NCI-H226 (cell line): ENCODE results near the gene ZBTB49.
"Not testable (repeated sequence)": the region's sequence is repeated elsewhere in the genome, so short reads cannot be mapped to it uniquely, and the experiment has no call there.

Source experiments
- DNase-seq: peaks from one replicate; pipeline ENCODE4 v3.0.0-alpha.2; 2015

ZBTB49 gene

GRCh38 chr4:4327652-4328121 is 37.6 kb downstream of the ZBTB49 start:
- no peak for DNase-seq

DNA sequence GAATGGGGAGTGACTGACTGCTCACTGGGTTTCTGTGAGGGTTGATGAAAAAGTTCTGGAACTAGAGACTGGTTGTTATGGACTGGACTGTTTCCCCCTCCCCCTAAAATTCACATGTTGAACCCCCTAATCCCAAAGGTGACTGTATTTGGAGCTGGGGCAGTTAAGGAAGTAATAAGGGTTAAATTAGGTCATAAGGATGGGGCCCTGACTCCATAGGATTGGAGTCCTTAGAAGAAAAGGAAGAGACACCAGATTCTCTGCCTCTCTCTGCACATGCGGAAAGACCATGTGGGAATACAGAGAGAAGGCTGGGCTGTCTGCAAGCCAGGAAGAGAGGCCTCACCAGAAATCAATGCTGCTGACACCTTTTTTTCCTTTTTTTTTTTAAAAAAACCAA is 38.2 kb downstream of the ZBTB49 start:
- DNase-seq = no peak

DNA sequence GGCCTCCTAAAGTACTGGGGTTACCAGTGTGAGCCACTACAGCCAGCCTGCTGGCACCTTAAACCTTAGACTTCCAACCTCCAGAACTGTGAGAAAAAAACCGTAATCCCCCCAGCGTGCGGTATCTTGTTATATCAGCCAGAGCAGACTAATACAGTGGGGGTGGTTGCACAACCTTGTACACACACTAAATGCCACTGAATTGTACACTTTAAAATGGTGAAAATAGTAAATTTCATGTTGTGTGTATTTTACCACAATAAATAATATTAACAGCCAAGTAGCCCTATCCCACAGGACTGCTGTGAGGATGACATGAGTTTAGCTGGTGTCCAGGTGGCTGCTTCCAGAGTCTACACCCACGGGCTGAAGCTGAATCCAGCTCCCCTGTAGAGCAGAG is 38.8 kb downstream of the ZBTB49 start:
- no peak for DNase-seq

DNA sequence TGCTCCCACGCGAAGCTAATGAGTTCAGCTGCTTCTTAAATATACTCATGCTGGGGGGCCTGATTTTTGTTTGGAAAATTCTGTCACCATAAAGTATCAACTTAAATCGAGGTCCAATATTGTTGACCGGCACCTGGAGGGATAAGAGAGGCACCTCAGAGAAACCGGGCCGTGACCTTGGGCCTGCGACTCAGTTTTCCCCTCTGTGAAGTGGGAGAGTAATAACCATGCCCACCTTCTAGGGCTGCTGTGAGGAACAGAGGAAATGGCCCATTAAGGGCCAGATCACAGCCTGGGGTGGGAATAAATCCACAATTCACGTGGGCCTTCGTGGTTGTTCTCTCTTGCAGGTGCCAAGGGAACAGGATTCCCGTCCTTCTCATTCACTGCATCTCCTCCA is 39.4 kb downstream of the ZBTB49 start:
- DNase-seq = no peak

- DNase-seq = no peak
Measured at GRCh38 chr4:4330794-4331193, 40.7 kb downstream of the ZBTB49 start.

DNA sequence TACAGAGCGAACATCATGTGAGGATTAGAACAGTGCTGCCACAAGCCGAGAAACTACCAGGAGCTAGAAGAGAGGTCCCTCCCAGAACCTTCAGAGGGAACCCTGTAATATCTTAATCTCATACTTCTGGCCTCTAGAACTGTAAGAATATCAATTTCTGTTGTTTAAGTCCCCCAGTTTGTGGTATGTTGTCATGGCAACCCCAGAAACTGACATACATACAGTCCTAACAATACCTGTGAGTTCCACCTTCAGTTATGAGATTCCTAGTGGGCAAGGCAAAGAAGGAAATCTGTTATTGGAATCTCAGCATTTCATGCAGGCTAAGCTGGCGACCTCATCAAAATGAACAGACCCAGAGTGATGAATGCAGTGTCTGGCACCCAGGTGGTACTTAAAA is 42.5 kb downstream of the ZBTB49 start:
- peak; percentile 12 for DNase-seq

DNA sequence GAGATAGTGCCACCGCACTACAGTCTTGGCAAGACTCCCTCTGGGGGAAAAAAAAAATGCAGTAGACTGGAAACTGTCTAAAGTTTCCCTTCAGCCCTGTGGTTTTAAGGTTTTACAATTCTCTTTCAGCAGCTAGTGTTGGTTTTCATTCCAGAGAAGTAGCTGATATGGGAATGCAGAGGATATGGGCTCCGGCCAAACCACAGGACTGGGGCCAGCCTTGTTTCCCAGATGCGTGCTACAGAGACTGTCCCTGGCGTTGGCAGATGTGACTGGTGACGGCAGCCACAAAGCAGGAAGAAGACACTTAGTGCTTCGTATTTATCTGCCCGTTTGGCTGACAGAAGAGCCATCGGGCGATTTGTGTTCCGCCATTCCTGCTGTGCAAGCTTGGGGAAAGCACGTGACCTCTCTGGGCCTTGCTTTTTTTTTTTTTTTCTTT is 43.2 kb downstream of the ZBTB49 start:
- DNase-seq = peak; percentile 72

DNA sequence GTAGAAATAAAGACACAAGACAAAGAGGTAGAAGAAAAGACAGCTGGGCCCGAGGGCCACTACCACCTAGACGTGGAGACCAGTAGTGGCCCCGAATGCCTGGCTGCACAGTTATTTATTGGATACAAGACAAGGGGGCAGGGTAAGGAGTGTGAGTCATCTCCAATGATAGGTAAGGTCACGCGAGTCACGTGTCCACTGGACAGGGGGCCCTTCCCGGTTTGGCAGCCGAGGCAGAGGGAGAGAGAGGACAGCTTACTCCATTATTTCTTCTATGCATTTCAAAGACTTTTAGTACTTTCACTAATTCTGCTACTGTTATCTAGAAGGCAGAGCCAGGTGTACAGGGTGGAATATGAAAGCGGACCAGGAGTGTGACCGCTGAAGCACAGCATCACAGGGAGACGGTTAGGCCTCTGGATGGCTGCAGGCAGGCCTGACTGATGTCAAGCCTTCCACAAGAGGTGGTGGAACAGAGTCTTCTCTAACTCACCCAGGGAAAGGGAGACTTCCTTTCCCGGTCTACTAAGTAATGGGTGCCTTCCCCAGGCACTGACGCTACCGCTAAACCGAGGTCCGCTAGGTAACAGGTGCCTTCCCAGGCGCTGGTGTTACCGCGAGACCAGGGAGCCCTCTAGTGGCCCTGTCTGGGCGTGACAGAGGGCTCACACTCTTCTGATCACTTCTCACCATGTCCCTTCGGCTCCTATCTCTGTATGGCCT is 44.9 kb downstream of the ZBTB49 start:
- DNase-seq = peak; percentile 40

DNA sequence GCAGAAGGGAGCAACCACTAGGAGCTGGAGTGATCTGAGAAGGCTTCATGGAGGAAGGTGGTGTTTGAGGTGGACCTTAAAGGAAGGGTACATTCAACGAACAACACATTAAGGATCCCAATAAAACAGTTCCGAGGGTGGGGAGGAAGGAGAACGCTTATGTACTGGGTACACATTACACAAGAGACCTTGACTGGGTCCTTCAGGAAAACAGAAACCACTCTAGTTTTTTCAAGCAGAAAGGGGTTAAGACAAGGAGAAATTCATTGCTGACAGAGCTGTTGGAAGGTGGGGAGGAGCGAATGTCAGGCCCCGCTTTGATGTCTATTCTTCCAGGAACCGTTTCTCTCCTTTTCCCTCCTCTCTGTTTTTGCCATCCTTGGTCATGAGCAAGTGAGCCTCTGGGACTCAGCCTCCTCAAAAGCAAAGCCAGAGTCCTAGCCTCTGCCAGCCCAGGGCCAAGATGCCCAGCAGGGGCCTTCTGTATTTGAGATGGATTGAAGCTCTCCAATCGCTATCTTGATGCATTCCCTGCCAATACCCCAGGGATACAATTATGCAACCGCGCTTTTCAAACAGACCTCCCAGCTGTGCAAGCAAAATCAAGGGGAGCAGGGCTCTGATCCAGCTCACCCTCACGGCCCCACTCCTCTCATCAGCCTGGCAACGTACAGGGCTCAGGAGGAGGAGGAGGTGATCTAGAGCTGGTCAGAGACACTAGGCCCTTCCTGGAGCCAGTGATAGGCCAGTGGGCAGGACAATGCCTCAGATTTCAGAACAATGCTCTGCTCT is 48.4 kb downstream of the ZBTB49 start:
- DNase-seq = no peak

DNA sequence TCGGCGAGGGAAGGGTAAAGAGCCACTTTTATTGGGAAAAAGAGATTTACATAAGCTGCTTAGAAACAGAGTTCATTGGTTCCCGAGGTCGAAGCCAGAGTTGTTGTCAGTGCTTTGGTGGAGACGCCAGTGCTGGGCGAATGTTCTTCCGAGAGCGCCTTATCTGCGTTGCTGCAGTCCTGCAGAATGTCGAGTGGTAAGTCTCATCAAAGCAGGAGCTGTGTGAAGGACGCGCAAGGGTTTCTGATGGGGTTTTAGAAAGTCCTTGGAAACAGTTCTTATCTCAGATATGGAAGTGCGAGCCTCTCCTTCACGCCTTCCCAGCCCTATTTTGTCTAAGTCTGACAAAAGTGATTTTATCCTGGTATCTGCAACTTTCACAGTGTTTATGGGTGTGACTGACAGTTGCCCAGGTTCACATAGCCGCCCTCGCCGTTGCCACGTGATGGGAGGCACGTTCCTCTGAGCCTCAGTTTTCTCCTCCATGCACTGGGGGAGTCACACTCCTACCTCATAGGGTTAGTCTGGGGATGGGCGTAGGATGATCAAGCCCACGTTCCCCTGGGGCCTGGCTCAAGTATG is 49.5 kb downstream of the ZBTB49 start:
- DNase-seq = no peak

- no peak for DNase-seq
Measured at GRCh38 chr4:4341861-4342650, 52.0 kb downstream of the ZBTB49 start.

DNA sequence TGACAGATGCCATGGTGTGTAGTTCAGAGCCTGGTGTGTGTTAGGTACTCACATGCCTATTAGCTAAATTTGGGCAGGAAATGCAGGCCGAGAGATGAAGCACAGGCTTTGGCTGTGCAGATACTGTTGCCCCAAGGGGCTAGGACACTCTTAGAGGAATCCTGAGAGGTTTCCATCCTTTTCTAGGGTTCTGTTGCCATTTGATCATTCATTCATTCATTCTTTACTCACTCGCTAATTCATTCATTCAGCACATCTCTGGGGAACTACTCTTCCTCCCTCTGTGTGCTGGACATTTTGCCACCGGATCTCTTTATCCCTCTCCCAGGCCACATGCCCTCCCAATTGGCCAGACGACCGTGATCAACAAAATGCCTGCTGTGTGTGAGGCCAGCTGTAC is 53.0 kb downstream of the ZBTB49 start:
- no peak for DNase-seq

DNA sequence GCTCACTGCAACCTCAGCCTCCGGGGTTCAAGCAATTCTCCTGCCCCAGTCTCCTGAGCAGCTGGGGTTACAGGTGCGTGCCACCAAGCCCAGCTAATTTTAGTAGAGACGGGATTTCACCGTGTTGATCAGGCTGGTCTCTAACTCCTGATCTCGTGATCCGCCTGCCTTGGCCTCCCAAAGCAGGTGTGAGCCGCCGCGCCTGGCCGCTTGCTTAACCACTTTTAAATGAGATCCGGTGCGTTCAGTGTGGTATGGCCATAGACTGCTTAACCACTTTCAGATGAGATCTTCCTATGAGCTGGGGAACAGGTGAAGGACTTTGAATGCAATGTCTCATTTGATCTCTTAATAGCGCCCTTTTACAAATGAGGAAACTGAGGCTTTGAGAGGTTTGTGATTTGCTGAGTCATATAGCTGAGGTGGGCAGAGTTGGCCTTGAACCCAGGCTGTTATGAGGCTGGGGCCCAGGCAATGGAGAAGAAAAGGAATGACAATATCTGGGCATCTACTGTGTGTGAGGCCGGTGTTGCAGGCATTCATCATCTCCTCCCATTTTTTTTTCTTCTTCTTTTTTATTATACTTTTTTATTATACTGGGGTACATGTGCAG is 55.0 kb downstream of the ZBTB49 start:
- DNase-seq = no peak

- no peak for DNase-seq
Measured at GRCh38 chr4:4347585-4347984, 57.5 kb downstream of the ZBTB49 start.

- DNase-seq = not testable (repeated sequence)
Measured at GRCh38 chr4:4348585-4348984, 58.5 kb downstream of the ZBTB49 start.

DNA sequence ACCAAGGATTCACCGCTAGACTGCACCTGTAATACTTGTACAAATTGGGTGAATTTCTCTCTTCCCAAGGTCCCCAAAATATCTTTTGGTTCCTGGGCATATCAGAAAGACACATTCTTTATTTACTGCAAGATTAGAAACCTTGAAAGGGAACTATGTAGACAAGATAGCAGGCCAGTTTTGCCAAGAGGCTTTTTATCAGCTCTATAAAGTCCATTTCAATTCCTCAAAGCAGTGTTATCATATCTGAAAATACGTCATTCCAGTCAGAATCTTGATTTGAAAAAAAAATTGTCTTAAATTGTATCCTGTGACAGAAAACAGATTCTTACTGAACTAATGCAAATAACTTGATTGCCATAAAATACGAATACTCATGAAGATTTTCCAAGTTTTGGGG is 59.8 kb downstream of the ZBTB49 start:
- no peak for DNase-seq

- DNase-seq = no peak
Measured at GRCh38 chr4:4350909-4351308, 60.9 kb downstream of the ZBTB49 start.

- peak; percentile 55 for DNase-seq
Measured at GRCh38 chr4:4355302-4355701, 65.3 kb downstream of the ZBTB49 start.

DNA sequence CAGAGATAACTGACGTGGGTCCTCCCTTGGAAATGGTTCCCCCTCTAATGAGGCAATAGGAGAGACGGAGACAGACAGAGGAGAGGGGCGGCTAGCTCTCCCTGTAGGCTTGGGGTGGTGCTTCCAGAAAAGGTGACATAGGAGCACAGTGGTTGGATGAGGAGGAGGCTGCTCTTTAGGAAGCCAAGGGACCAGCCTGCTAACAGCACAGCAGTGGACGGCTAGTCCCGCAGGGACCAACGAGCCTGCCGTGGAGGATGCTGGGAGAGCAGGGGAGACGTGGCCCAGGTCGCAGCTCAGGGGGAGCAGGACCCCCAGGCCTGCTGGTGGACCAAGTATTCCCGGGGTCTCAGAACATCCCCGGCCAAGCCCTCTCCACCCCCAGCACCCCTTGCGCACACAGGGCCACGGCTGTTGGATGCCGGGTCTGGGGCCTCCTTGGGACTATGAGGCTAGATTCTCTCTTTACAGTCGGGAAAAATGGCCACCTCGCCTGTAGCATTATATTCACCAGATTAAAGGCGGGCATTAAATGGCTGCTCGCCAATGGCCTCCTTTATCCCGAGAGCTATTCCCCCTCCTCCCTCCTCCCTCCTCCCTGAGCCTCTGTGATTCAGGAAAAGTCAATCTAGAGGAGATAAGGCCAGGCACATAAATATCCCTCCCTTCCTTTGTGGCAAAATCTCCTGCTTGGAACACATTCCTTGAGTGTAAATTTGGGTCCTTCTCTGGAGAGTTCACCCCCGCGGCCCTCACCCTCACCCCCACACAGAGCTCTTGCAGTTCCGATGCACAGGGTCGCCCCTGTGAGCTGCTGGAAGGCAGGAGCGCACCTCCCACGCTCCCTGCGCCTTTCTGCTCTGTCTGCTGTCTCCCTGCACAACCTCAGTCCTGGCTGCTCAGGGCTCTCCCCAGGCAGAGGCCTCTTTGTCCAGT is 66.3 kb downstream of the ZBTB49 start:
- peak; percentile 86 for DNase-seq

DNA sequence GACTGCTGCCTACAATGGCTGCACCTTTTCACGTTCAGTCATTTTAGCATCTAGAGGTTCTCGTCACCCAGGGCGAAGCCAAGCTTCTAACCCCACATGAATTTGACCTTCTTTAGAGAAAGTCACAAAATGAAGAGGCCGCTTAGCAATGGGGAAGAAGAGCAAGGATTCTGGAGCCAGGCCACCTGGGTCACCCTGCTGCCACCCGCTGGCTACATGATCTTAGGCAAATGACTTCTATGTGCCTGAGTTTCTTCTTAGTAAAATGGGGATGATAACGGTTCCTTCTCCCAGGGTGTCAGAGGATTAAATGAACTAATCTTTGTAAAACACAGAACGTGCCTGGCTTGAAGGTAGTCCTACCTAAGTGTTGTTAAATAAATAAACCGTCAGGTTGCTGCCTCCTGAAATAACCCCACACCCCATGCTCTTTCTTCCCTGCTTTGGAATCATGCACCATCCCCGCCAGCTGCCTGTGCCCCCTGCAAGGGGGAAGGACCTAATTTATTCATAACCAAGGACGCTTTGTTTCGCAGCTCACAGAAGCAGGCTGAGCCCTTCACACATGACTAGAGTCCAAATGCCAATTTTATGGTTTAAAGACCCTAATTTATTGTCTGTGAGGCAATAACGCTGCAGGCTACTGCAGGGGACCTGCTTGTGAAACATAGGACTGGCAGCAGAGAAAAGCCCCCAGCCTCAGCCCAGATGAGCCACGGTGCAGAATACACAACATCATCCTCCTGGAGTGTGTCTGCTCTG is 68.2 kb downstream of the ZBTB49 start:
- no peak for DNase-seq

DNA sequence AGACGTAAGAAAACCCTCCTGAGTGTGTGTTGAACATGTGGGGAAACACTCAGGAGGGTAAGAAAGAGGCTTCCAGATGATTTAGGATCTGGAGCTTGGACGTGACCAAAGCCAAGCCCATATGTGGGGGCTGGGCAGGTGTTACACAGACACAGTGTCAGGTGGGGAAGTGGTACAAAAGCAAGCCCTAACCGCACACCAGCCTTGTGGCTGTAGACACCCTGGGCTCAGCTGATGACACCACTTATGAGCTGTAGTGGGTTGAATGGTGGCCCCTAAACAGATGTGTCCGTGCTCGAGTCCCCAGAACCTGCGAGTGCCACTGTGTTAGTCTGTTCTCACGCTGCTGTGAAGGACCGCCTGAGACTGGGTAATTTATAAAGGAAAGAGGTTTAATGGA is 71.8 kb downstream of the ZBTB49 start:
- DNase-seq = no peak
